HepG2 (cell line): ENCODE data around the gene VAV2. TPM values are rescaled to one million over a fixed set of nuclear protein-coding genes. Genes with fewer than 3 reads are reported as not detected.

Source experiments
- ARID2 ChIP-seq: sonication (generic); formaldehyde crosslinking; IDR thresholded peaks from 2 replicates; pipeline ENCODE4 v1.8.1; 2022; ENCODE audit warnings: mild to moderate bottlenecking, missing genetic modification reagents, borderline replicate concordance
- ATF2 ChIP-seq: sonication (generic); formaldehyde crosslinking; IDR thresholded peaks from 2 replicates; pipeline ENCODE4 v1.4.0; 2020; ENCODE audit warnings: missing genetic modification reagents
- CEBPG ChIP-seq: IDR thresholded peaks from 2 replicates; pipeline ENCODE4 v1.6.1; 2016
- CENPX ChIP-seq: sonication (generic); formaldehyde crosslinking; IDR thresholded peaks from 2 replicates; pipeline ENCODE4 v1.9.0; 2021; ENCODE audit warnings: mild to moderate bottlenecking, missing genetic modification reagents, moderate library complexity
- CSRNP1 ChIP-seq: sonication (generic); formaldehyde crosslinking; IDR thresholded peaks from 2 replicates; pipeline ENCODE4 v1.8.1; 2023; ENCODE audit warnings: mild to moderate bottlenecking, missing genetic modification reagents
- GABPB1 ChIP-seq: IDR thresholded peaks from 2 replicates; pipeline ENCODE4 v1.6.1; 2016; ENCODE audit warnings: mild to moderate bottlenecking, missing genetic modification reagents, moderate library complexity, missing compliant biosample characterization
- KLF6 ChIP-seq: IDR thresholded peaks from 2 replicates; pipeline ENCODE4 v1.8.0; 2016; ENCODE audit warnings: missing biosample characterization, missing genetic modification reagents
- RBFOX2 ChIP-seq: fragments of 200-400 bp; formaldehyde crosslinking; IDR thresholded peaks from 2 replicates; pipeline ENCODE4 v1.6.1; 2017; ENCODE audit warnings: low read depth, mild to moderate bottlenecking, low read length
- RXRA ChIP-seq: sonication (generic); formaldehyde crosslinking; IDR thresholded peaks from 2 replicates; pipeline ENCODE4 v1.5.1; 2020; ENCODE audit warnings: missing genetic modification reagents
- SP1 ChIP-seq, 2 experiments: fragments of 450-650 bp in 1 of 2; sonication (generic) in 1 of 2; formaldehyde crosslinking in 1 of 2; IDR thresholded peaks; 2 replicates each; pipeline versions ENCODE4 v1.4.0 to v1.6.1; 2016 to 2020; ENCODE audit warnings: missing genetic modification reagents in 1 of 2
- SSRP1 ChIP-seq: IDR thresholded peaks from 2 replicates; pipeline ENCODE4 v1.6.1; 2016; ENCODE audit warnings: control low read depth
- TSC22D2 ChIP-seq: sonication (generic); formaldehyde crosslinking; IDR thresholded peaks from 2 replicates; pipeline ENCODE4 v1.5.1; 2020; ENCODE audit warnings: missing genetic modification reagents, mild to moderate bottlenecking, borderline replicate concordance
- ZHX2 ChIP-seq, 2 experiments: sonication (generic) in 1 of 2; formaldehyde crosslinking in 1 of 2; IDR thresholded peaks; 2 replicates each; pipeline versions ENCODE4 v1.6.1 to v1.9.0; 2014 to 2022; ENCODE audit warnings: antibody characterized with exemption in 1 of 2, borderline replicate concordance in 1 of 2, inconsistent platforms in 1 of 2, low read depth in 1 of 2, missing genetic modification reagents in 1 of 2
- ZNF574 ChIP-seq: sonication (generic); formaldehyde crosslinking; IDR thresholded peaks from 2 replicates; pipeline ENCODE4 v1.4.0; 2020; ENCODE audit warnings: missing genetic modification reagents
- ZNF670 ChIP-seq: sonication (generic); formaldehyde crosslinking; IDR thresholded peaks from 2 replicates; pipeline ENCODE4 v1.8.0; 2022; ENCODE audit warnings: mild to moderate bottlenecking, missing genetic modification reagents, borderline replicate concordance
- ZNF788 ChIP-seq: sonication (generic); formaldehyde crosslinking; IDR thresholded peaks from 2 replicates; pipeline ENCODE4 v1.5.0; 2020; ENCODE audit warnings: mild to moderate bottlenecking, missing genetic modification reagents, borderline replicate concordance
- polyA plus RNA-seq, 8 experiments: library from polyadenylated mRNA; depleted of rRNA in 3 of 8; stranded (reverse) in 7 of 8; unstranded in 1 of 8; fragments of >200 nt; fragmentation: Illumina TruSeq in 4 of 8; extraction: Trizol in 4 of 8; gene quantifications; 2 replicates each; pipeline versions ENCODE4 v1.2.1 to v1.2.3, GENCODE V29; 2011 to 2016; ENCODE audit warnings: low read depth in 4 of 8, missing spikeins in 1 of 8, mixed read lengths in 1 of 8; ENCODE audit not compliant: insufficient read depth in 1 of 8
- total RNA-seq, 5 experiments: library from RNA; depleted of rRNA; stranded (reverse); fragments of >200 nt; fragmentation: Illumina TruSeq; extraction: Trizol; gene quantifications; 2 replicates each; pipeline ENCODE4 v1.2.3, GENCODE V29; 2016; ENCODE audit warnings: low read depth in 1 of 5

Gene VAV2
- total and polyA plus RNA-seq, 2 of the 13 experiments (the other 11 are each of a cell fraction or from before 2014, with no cell fraction given), result 22.5 to 22.9 TPM

- no peak for TF ChIP-seq CSRNP1 (CRISPR knock-in tag)
- TF ChIP-seq GABPB1 (CRISPR knock-in tag), result peak; percentile 49; the same call in 1 of the 2 replicates
- TF ChIP-seq ATF2 (CRISPR knock-in tag), result peak; percentile 64
- peak; percentile 75; the same call in 1 of the 2 replicates for TF ChIP-seq TSC22D2 (CRISPR knock-in tag)
- TF ChIP-seq ZHX2 (IDR thresholded peaks at IDR 0.05; ENCODE audit: low read depth), result no peak
- no peak for TF ChIP-seq ZHX2 (CRISPR knock-in tag; IDR thresholded peaks at IDR 0.05; ENCODE audit: borderline replicate concordance)
- peak; percentile 64; the same call in 1 of the 2 replicates for TF ChIP-seq ZNF670 (CRISPR knock-in tag)
- peak; percentile 86; the same call in 1 of the 2 replicates for TF ChIP-seq ZNF788 (CRISPR knock-in tag)
- no peak; the same call in 1 of the 2 replicates for TF ChIP-seq KLF6
- 0 out of 2 replicates have a peak, but pooled peaks have one; percentile 66 for TF ChIP-seq SSRP1 (CRISPR knock-in tag)
- peak; percentile 78 for TF ChIP-seq ZNF574 (CRISPR knock-in tag)
- peak; percentile 96 for TF ChIP-seq CEBPG
- no peak for TF ChIP-seq SP1 (IDR thresholded peaks at IDR 0.05)
- TF ChIP-seq SP1 (CRISPR knock-in tag; IDR thresholded peaks at IDR 0.05), result peak; percentile 33; the same call in 1 of the 2 replicates
- TF ChIP-seq RXRA (CRISPR knock-in tag), result peak; percentile 79
- peak; percentile 50 for TF ChIP-seq RBFOX2
- TF ChIP-seq CENPX (CRISPR knock-in tag), result no peak
- TF ChIP-seq ARID2 (CRISPR knock-in tag), result no peak
Observed at GRCh38 chr9:133739408-133740280, 252.5 kb downstream of the VAV2 start (continued).
